Neural cell (in vitro differentiated cells): Measurements from ENCODE around the gene RIOK2. TPM values are rescaled to one million over a fixed set of nuclear protein-coding genes. Genes with fewer than 3 reads are reported as not detected.

Experiments used
- H2AFZ ChIP-seq: fragments of 200-600, 300-800 bp; sonication (generic), shearing (Covaris generic); 2 replicates; pipeline ENCODE4 v1.6.0; 2014; ENCODE audit warnings: low read depth, mild to moderate bottlenecking, antibody characterized with exemption, low read length, moderate library complexity
- H3F3A ChIP-seq: fragments of 200-600 bp; shearing (Covaris generic); 2 replicates; pipeline ENCODE4 v1.6.1; 2016; ENCODE audit warnings: mild to moderate bottlenecking, moderate library complexity, mixed read lengths, antibody characterized with exemption, low read length; ENCODE audit not compliant: insufficient read depth, poor library complexity, severe bottlenecking
- H3K27ac ChIP-seq: fragments of 200-600, 300-800 bp; sonication (generic), shearing (Covaris generic); 2 replicates; pipeline ENCODE4 v1.5.1; 2014; ENCODE audit warnings: mild to moderate bottlenecking, low read length, moderate library complexity
- H3K27me3 ChIP-seq: fragments of 300-800, 200-600 bp; sonication (generic), shearing (Covaris generic); 2 replicates; pipeline ENCODE4 v1.6.0; 2014; ENCODE audit warnings: mild to moderate bottlenecking, low read depth, low read length, moderate library complexity; ENCODE audit not compliant: insufficient read depth
- H3K36me3 ChIP-seq: fragments of 300-800, 200-600 bp; sonication (generic), shearing (Covaris generic); 2 replicates; pipeline ENCODE4 v1.5.1; 2014; ENCODE audit warnings: mild to moderate bottlenecking, antibody characterized with exemption, low read length, moderate library complexity; ENCODE audit not compliant: insufficient read depth
- H3K4me2 ChIP-seq: fragments of 300-800, 200-600 bp; sonication (generic), shearing (Covaris generic); 2 replicates; pipeline ENCODE4 v1.6.0; 2014; ENCODE audit warnings: mild to moderate bottlenecking, low read length
- H3K4me3 ChIP-seq: fragments of 300-800, 200-600 bp; sonication (generic), shearing (Covaris generic); 2 replicates; pipeline ENCODE4 v1.5.1; 2014; ENCODE audit warnings: mild to moderate bottlenecking, low read length, moderate library complexity
- H3K79me2 ChIP-seq: fragments of 200-600 bp; shearing (Covaris generic); replicated peaks from 2 replicates; pipeline ENCODE4 v1.6.0; 2014; ENCODE audit warnings: mild to moderate bottlenecking, low read length, moderate library complexity; ENCODE audit not compliant: insufficient read depth
- H3K9ac ChIP-seq: fragments of 300-800, 200-600 bp; sonication (generic), shearing (Covaris generic); 2 replicates; pipeline ENCODE4 v1.6.1; 2016; ENCODE audit warnings: mild to moderate bottlenecking, low read length, mixed read lengths
- H3K9me2 ChIP-seq: fragments of 200-600 bp; shearing (Covaris generic); 2 replicates; pipeline ENCODE4 v1.6.1; 2016; ENCODE audit warnings: mild to moderate bottlenecking, low read length, mixed read lengths; ENCODE audit not compliant: insufficient read depth
- H3K9me3 ChIP-seq: fragments of 200-600, 300-800 bp; sonication (generic), shearing (Covaris generic); 2 replicates; pipeline ENCODE4 v1.6.1; 2016; ENCODE audit warnings: mild to moderate bottlenecking, mixed run types, low read length, moderate library complexity, mixed read lengths
- H4K20me1 ChIP-seq: fragments of 200-600 bp; shearing (Covaris generic); 2 replicates; pipeline ENCODE4 v1.6.1; 2016; ENCODE audit warnings: mild to moderate bottlenecking, mixed run types; ENCODE audit not compliant: insufficient read depth
- CTCF ChIP-seq: fragments of 450-650 bp; IDR thresholded peaks from 2 replicates; pipeline ENCODE4 v1.5.1; 2014; ENCODE audit warnings: antibody characterized with exemption, mild to moderate bottlenecking, moderate library complexity; ENCODE audit not compliant: poor library complexity, severe bottlenecking
- EP300 ChIP-seq: fragments of 450-650 bp; conservative IDR thresholded peaks from 2 replicates; pipeline ENCODE4 v1.6.1; 2014; ENCODE audit warnings: antibody characterized with exemption, mild to moderate bottlenecking, moderate library complexity; ENCODE audit not compliant: poor library complexity, severe bottlenecking
- EZH2 ChIP-seq: fragments of 200-600, 300-800 bp; shearing (Covaris generic), sonication (generic); IDR thresholded peaks from 2 replicates; pipeline ENCODE4 v1.6.1; 2014; ENCODE audit warnings: antibody characterized with exemption, low read length, borderline replicate concordance, mild to moderate bottlenecking; ENCODE audit not compliant: insufficient read depth, poor library complexity, severe bottlenecking
- MXI1 ChIP-seq: fragments of 450-650 bp; conservative IDR thresholded peaks from 2 replicates; pipeline ENCODE4 v1.6.1; 2014; ENCODE audit warnings: antibody characterized with exemption, mild to moderate bottlenecking; ENCODE audit not compliant: poor library complexity, severe bottlenecking
- POLR2AphosphoS5 ChIP-seq: IDR thresholded peaks from 2 replicates; pipeline ENCODE4 v1.6.1; 2012
- RAD21 ChIP-seq: fragments of 450-650 bp; conservative IDR thresholded peaks from 2 replicates; pipeline ENCODE4 v1.6.1; 2014; ENCODE audit warnings: antibody characterized with exemption, mild to moderate bottlenecking, moderate library complexity
- REST ChIP-seq: IDR thresholded peaks from 2 replicates; pipeline ENCODE4 v1.6.1; 2012; ENCODE audit warnings: borderline replicate concordance
- SMC3 ChIP-seq: fragments of 450-650 bp; conservative IDR thresholded peaks from 2 replicates; pipeline ENCODE4 v1.6.1; 2014; ENCODE audit warnings: antibody characterized with exemption, mild to moderate bottlenecking, moderate library complexity; ENCODE audit not compliant: poor library complexity
- TAF1 ChIP-seq: IDR thresholded peaks from 2 replicates; pipeline ENCODE4 v1.6.1; 2012; ENCODE audit warnings: low read depth
- polyA plus RNA-seq: library from polyadenylated mRNA; depleted of rRNA; stranded (reverse); fragments of >200 nt; gene quantifications from 2 replicates; pipeline ENCODE4 v1.2.3, GENCODE V29; 2014

Gene RIOK2
- polyA plus RNA-seq, 1 donor from 2014 or later: 17.4 TPM

DNA sequence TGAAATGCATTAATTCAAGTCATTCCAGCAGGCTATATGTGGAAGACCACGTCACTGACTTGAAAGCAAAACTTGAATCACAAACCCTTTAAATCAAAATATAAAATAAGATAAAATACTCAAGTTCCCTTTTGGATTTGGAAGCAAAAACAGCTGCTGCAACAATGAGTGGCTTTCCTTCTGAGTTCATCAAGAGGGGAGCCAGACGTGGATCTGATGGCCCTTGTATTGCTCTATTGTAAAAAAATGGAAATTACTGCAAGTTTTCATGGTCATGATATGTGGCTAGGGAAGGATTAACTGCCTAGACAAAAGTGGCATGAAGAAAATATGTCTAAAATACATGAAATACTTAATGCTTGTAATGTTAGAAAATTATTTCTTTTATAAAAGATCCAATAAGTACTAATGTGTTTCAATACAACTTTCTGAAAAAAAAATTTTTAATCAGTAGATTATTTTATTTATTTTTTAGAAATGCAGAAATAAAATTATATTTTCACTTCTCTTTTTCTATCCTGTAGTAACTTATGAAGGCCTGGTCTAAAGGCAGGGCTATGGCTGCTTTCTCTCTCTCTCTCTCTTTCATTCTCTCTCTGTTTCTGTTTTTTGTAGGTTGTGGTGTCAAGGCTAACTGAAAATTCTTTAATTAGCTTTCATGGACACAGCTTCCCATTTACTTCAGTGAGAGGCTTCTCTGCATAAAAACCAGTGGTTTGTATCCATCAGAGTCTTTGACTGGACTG is 64.6 kb downstream of the RIOK2 start:
- no peaks in the 10 kb centered on the region for H3K36me3 ChIP-seq
- H3F3A ChIP-seq: no peaks in the 10 kb centered on the region
- no peaks in the 10 kb centered on the region for H4K20me1 ChIP-seq
- no peaks in the 10 kb centered on the region for H3K9me2 ChIP-seq
- H3K27me3 ChIP-seq: no peaks in the 10 kb centered on the region
- H3K4me2 ChIP-seq: no peak overlapping the region
- no peak overlapping the region for H3K27ac ChIP-seq
- no peak overlapping the region for H3K4me3 ChIP-seq
- H3K9ac ChIP-seq: no peak overlapping the region
- no peaks in the 10 kb centered on the region for H3K79me2 ChIP-seq
- no peaks in the 10 kb centered on the region for H3K9me3 ChIP-seq
- TF ChIP-seq CTCF (no peak), TAF1 (no peak)
- H2AFZ ChIP-seq: no peak overlapping the region

- Histone ChIP-seq H4K20me1 (no peaks in the 10 kb centered on the region), H3K79me2 (no peaks in the 10 kb centered on the region), H3K27ac (no peak overlapping the region), H3K36me3 (no peaks in the 10 kb centered on the region), H3F3A (no peaks in the 10 kb centered on the region), H3K9ac (no peak overlapping the region), H3K9me2 (no peaks in the 10 kb centered on the region), H3K4me3 (no peak overlapping the region), H2AFZ (no peak overlapping the region), H3K9me3 (no peaks in the 10 kb centered on the region), H3K27me3 (no peaks in the 10 kb centered on the region), H3K4me2 (no peak overlapping the region)
- TF ChIP-seq EP300: no peak
- TF ChIP-seq EZH2: no peak
- TF ChIP-seq MXI1: no peak
- no peak for TF ChIP-seq REST
- no peak for TF ChIP-seq SMC3
- TF ChIP-seq RAD21: no peak
- TF ChIP-seq TAF1: no peak
- no peak for TF ChIP-seq CTCF
- no peak for TF ChIP-seq POLR2AphosphoS5
These were observed 67.1 kb downstream of the RIOK2 start for GRCh38 chr5:97115932-97116331.
